Measurements from ENCODE around the gene SMIM28.
A peak's percentile ranks its signal among the peaks of the same experiment; 100 is the strongest.

- TF ChIP-seq CTCF (conservative IDR thresholded peaks at IDR 0.05) (no peak), ZFX (IDR thresholded peaks at IDR 0.05) (0 out of 2 replicates have a peak, but pooled peaks have one; percentile 30)
Observed at GRCh38 chr6:138404666-138405337, 27.1 kb downstream of the SMIM28 start.
